ENCODE data around the gene RNF220.

The RNF220 gene

GRCh38 chr1:44653107-44653964 is 248.3 kb downstream of the RNF220 start:
- Histone ChIP-seq H2AFZ (ENCODE audit: low read length) (no peak overlapping the region), H3K4me2 (ENCODE audit: low read length) (no peak overlapping the region), H3K4me3 (ENCODE audit: low read depth, low read length, poor library complexity, severe bottlenecking) (no peak overlapping the region), H3K9me2 (ENCODE audit: low read depth, low read length) (no peaks in the 10 kb centered on the region), H3K9ac (ENCODE audit: low read length) (no peak overlapping the region), H3K36me3 (ENCODE audit: insufficient read depth, low read length) (peaks cover 33% of the 10 kb centered on the region), H3K4me1 (ENCODE audit: insufficient read depth, low read length, severe bottlenecking) (no peaks in the 10 kb centered on the region), H3K27ac (ENCODE audit: low read depth, low read length, poor library complexity, severe bottlenecking) (no peak overlapping the region), H4K20me1 (ENCODE audit: insufficient read depth, low read length) (no peaks in the 10 kb centered on the region), H3K79me2 (ENCODE audit: insufficient read depth, low read length) (no peaks in the 10 kb centered on the region), H3F3A (ENCODE audit: insufficient read depth, low read length) (no peaks in the 10 kb centered on the region), H3K9me3 (ENCODE audit: low read length) (no peaks in the 10 kb centered on the region), H3K27me3 (ENCODE audit: insufficient read depth, low read length) (no peaks in the 10 kb centered on the region)
- TF ChIP-seq EZH2 (IDR thresholded peaks at IDR 0.05; ENCODE audit: borderline replicate concordance, low read length) = no peak
- TF ChIP-seq, protein P1, sequence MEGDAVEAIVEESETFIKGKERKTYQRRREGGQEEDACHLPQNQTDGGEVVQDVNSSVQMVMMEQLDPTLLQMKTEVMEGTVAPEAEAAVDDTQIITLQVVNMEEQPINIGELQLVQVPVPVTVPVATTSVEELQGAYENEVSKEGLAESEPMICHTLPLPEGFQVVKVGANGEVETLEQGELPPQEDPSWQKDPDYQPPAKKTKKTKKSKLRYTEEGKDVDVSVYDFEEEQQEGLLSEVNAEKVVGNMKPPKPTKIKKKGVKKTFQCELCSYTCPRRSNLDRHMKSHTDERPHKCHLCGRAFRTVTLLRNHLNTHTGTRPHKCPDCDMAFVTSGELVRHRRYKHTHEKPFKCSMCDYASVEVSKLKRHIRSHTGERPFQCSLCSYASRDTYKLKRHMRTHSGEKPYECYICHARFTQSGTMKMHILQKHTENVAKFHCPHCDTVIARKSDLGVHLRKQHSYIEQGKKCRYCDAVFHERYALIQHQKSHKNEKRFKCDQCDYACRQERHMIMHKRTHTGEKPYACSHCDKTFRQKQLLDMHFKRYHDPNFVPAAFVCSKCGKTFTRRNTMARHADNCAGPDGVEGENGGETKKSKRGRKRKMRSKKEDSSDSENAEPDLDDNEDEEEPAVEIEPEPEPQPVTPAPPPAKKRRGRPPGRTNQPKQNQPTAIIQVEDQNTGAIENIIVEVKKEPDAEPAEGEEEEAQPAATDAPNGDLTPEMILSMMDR (IDR thresholded peaks at IDR 0.05; ENCODE audit: low read length) = no peak

GRCh38 chr1:44654621-44655187 is 249.6 kb downstream of the RNF220 start:
- H3K4me2 ChIP-seq (ENCODE audit: low read length) = no peak overlapping the region
- no peak overlapping the region for H3K4me3 ChIP-seq (ENCODE audit: low read depth, low read length, poor library complexity, severe bottlenecking)

GRCh38 chr1:44655609-44656008 is 250.6 kb downstream of the RNF220 start:
- Histone ChIP-seq H3K36me3 (ENCODE audit: insufficient read depth, low read length) (peaks cover 10% of the 10 kb centered on the region; the same call in 1 of the 2 replicates), H3K4me2 (ENCODE audit: low read length) (no peak overlapping the region), H3K4me3 (ENCODE audit: low read depth, low read length, poor library complexity, severe bottlenecking) (no peak overlapping the region), H3K9ac (ENCODE audit: low read length) (no peak overlapping the region), H3K9me3 (ENCODE audit: low read length) (no peaks in the 10 kb centered on the region), H3K27ac (ENCODE audit: low read depth, low read length, poor library complexity, severe bottlenecking) (no peak overlapping the region), H3K79me2 (ENCODE audit: insufficient read depth, low read length) (no peaks in the 10 kb centered on the region), H3K27me3 (ENCODE audit: insufficient read depth, low read length) (no peaks in the 10 kb centered on the region), H4K20me1 (ENCODE audit: insufficient read depth, low read length) (no peaks in the 10 kb centered on the region), H2AFZ (ENCODE audit: low read length) (no peak overlapping the region), H3F3A (ENCODE audit: insufficient read depth, low read length) (no peaks in the 10 kb centered on the region), H3K9me2 (ENCODE audit: low read depth, low read length) (no peaks in the 10 kb centered on the region), H3K4me1 (ENCODE audit: insufficient read depth, low read length, severe bottlenecking) (no peaks in the 10 kb centered on the region)
- TF ChIP-seq EZH2 (IDR thresholded peaks at IDR 0.05; ENCODE audit: borderline replicate concordance, low read length) = no peak
- TF ChIP-seq, protein P1 (IDR thresholded peaks at IDR 0.05; ENCODE audit: low read length) = peak; percentile 47

More at GRCh38 chr1:44654621-44655187, 249.6 kb downstream of the RNF220 start:
- Histone ChIP-seq H3K27me3 (ENCODE audit: insufficient read depth, low read length) (no peaks in the 10 kb centered on the region), H2AFZ (ENCODE audit: low read length) (no peak overlapping the region), H3K4me1 (ENCODE audit: insufficient read depth, low read length, severe bottlenecking) (no peaks in the 10 kb centered on the region), H3K9ac (ENCODE audit: low read length) (no peak overlapping the region), H3K79me2 (ENCODE audit: insufficient read depth, low read length) (no peaks in the 10 kb centered on the region), H4K20me1 (ENCODE audit: insufficient read depth, low read length) (no peaks in the 10 kb centered on the region), H3K36me3 (ENCODE audit: insufficient read depth, low read length) (peaks cover 19% of the 10 kb centered on the region), H3K27ac (ENCODE audit: low read depth, low read length, poor library complexity, severe bottlenecking) (no peak overlapping the region), H3K9me3 (ENCODE audit: low read length) (no peaks in the 10 kb centered on the region), H3F3A (ENCODE audit: insufficient read depth, low read length) (no peaks in the 10 kb centered on the region), H3K9me2 (ENCODE audit: low read depth, low read length) (no peaks in the 10 kb centered on the region)
- TF ChIP-seq, protein P1 (IDR thresholded peaks at IDR 0.05; ENCODE audit: low read length) = no peak
- TF ChIP-seq EZH2 (IDR thresholded peaks at IDR 0.05; ENCODE audit: borderline replicate concordance, low read length) = no peak
